NOMO-1 treated with DMSO at 0.1 percent for 48 hours (cell line): ENCODE results near the gene PSMD5.
A peak's percentile ranks its signal among the peaks of the same experiment; 100 is the strongest.

Experiments
- DNase-seq: peaks from one replicate; lab custom pipeline; 2025; ENCODE audit not compliant: unreplicated experiment; lab: John Stamatoyannopoulos, UW

Gene PSMD5

GRCh38 chr9:120842685-120843485 is at the start of gene PSMD5:
PSMD5 (minus strand) TSS chr9:120842922; CDS start chr9:120842909, 13 bp downstream.
- DNase-seq: peak; percentile 99

GRCh38 chr9:120891884-120892747 is 49.4 kb upstream of the PSMD5 start:
- no peak for DNase-seq

- no peak for DNase-seq
Measured at GRCh38 chr9:120891245-120891883, 48.6 kb upstream of the PSMD5 start.

- DNase-seq: peak; percentile 67
Measured at GRCh38 chr9:120890320-120891244, 47.9 kb upstream of the PSMD5 start.

GRCh38 chr9:120889606-120890271 is 47.0 kb upstream of the PSMD5 start:
- no peak for DNase-seq

- no peak for DNase-seq
Measured at GRCh38 chr9:120888626-120889025, 45.9 kb upstream of the PSMD5 start.

GRCh38 chr9:120886490-120886967 is 43.8 kb upstream of the PSMD5 start:
- DNase-seq: no peak

GRCh38 chr9:120885958-120886357 is 43.2 kb upstream of the PSMD5 start:
- DNase-seq: no peak

- no peak for DNase-seq
Measured at GRCh38 chr9:120885457-120885856, 42.7 kb upstream of the PSMD5 start.

- no peak for DNase-seq
Measured at GRCh38 chr9:120883608-120883996, 40.9 kb upstream of the PSMD5 start.

GRCh38 chr9:120882935-120883607 is 40.3 kb upstream of the PSMD5 start:
- no peak for DNase-seq

GRCh38 chr9:120879446-120879845 is 36.7 kb upstream of the PSMD5 start:
- DNase-seq: no peak

- DNase-seq: no peak
Measured at GRCh38 chr9:120878188-120879130, 35.7 kb upstream of the PSMD5 start.

- peak; percentile 68 for DNase-seq
Measured at GRCh38 chr9:120877276-120878034, 34.7 kb upstream of the PSMD5 start.

GRCh38 chr9:120876842-120877240 is 34.1 kb upstream of the PSMD5 start, which contains the start of gene PHF19:
PHF19 (minus strand) TSS chr9:120877188; CDS start chr9:120874741, 2,447 bp downstream.
- DNase-seq: peak; percentile 52

- DNase-seq: peak; percentile 97
Measured at GRCh38 chr9:120875954-120876841, 33.5 kb upstream of the PSMD5 start.
